Hematopoietic multipotent progenitor cell treated with erythropoietin and hydrocortisone succinate and interleukin-3 and kit ligand, for 6 days (in vitro differentiated cells): ENCODE results near the gene SPP1.
"Not testable (repeated sequence)": the region's sequence is repeated elsewhere in the genome, so short reads cannot be mapped to it uniquely, and the experiment has no call there.

ENCODE experiments used
- DNase-seq: peaks from one replicate; pipeline ENCODE4 v3.0.0-alpha.2; 2015

The SPP1 gene

GRCh38 chr4:87975466-87975865 lies at the start of gene SPP1:
SPP1 (plus strand) TSS chr4:87975714; CDS start chr4:87976896, 1,182 bp downstream.
- peak; percentile 69 for DNase-seq

GRCh38 chr4:87926554-87927098 lies 48.9 kb upstream of the SPP1 start:
- no peak for DNase-seq

- DNase-seq = no peak
Measured at GRCh38 chr4:87930629-87931028, 44.9 kb upstream of the SPP1 start.

GRCh38 chr4:87931932-87932331 lies 43.6 kb upstream of the SPP1 start:
- no peak for DNase-seq

GRCh38 chr4:87932718-87933141 lies 42.8 kb upstream of the SPP1 start:
- DNase-seq = no peak

- DNase-seq = no peak
Measured at GRCh38 chr4:87933337-87933736, 42.2 kb upstream of the SPP1 start.

GRCh38 chr4:87934157-87934704 lies 41.3 kb upstream of the SPP1 start:
- no peak for DNase-seq

- no peak for DNase-seq
Measured at GRCh38 chr4:87934973-87935372, 40.5 kb upstream of the SPP1 start.

- DNase-seq = not testable (repeated sequence)
Measured at GRCh38 chr4:87935954-87936353, 39.6 kb upstream of the SPP1 start.

GRCh38 chr4:87937523-87937922 lies 38.0 kb upstream of the SPP1 start:
- DNase-seq = no peak

GRCh38 chr4:87938746-87939145 lies 36.8 kb upstream of the SPP1 start:
- DNase-seq = no peak

GRCh38 chr4:87939978-87940690 lies 35.4 kb upstream of the SPP1 start:
- no peak for DNase-seq

GRCh38 chr4:87940809-87941208 lies 34.7 kb upstream of the SPP1 start:
- not testable (repeated sequence) for DNase-seq

- no peak for DNase-seq
Measured at GRCh38 chr4:87941537-87942392, 33.7 kb upstream of the SPP1 start.

GRCh38 chr4:87943660-87944149 lies 31.8 kb upstream of the SPP1 start:
- DNase-seq = no peak

GRCh38 chr4:87944967-87945366 lies 30.5 kb upstream of the SPP1 start:
- no peak for DNase-seq

- DNase-seq = no peak
Measured at GRCh38 chr4:87946766-87947165, 28.7 kb upstream of the SPP1 start.

- no peak for DNase-seq
Measured at GRCh38 chr4:87947381-87948160, 27.9 kb upstream of the SPP1 start.

GRCh38 chr4:87949961-87950360 lies 25.6 kb upstream of the SPP1 start:
- no peak for DNase-seq

- no peak for DNase-seq
Measured at GRCh38 chr4:87950493-87950892, 25.0 kb upstream of the SPP1 start.

GRCh38 chr4:87950936-87951511 lies 24.5 kb upstream of the SPP1 start:
- DNase-seq = no peak

GRCh38 chr4:87953826-87954225 lies 21.7 kb upstream of the SPP1 start:
- peak; percentile 13 for DNase-seq
